Measurements from ENCODE around the gene IL19.

IL19 gene

DNA sequence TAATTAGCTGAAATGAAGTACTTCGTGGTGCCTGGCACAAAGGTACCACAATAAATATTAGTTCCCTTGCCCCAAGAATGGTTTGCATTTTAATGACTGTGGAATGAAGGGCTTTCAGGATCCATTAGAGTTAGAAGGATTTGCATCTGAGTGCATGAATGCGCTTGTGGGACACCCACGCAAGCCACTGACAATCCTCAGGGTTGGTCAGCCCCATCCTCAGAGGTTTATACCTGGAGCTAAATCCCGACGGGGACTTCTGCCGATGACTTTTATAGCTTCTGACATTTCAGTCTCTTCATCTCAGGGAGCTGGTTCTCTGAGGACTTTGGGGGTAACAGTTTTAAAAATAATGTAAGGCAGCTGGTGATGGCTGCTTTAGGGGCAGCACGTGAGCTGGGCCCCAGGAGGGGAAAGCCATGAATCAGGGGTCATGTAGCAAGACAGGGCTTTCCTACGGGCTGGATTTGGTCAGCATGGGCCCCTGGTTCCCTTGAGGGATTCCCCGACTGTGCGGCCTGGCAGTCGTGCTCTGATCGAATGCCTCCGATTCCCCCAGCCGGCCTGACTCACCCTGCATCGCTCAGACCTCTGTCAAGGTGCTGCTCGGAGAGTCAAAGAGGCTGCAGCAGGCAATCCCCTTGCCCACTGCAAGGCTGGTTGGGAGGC is 22.5 kb downstream of the IL19 start:
- Histone ChIP-seq H3K9me3 (ENCODE audit: control insufficient read depth, insufficient read depth, low read depth, low read length) (no peaks in the 10 kb centered on the region), H3K36me3 (ENCODE audit: control insufficient read depth, insufficient read depth, low read length) (no peaks in the 10 kb centered on the region), H3K4me1 (ENCODE audit: control insufficient read depth, insufficient read depth, low read length) (no peaks in the 10 kb centered on the region), H3K27ac (ENCODE audit: low read depth, low read length) (no peak overlapping the region), H3K27me3 (ENCODE audit: control insufficient read depth, insufficient read depth, low read length) (no peaks in the 10 kb centered on the region), H3K4me3 (ENCODE audit: low read depth, low read length) (no peak overlapping the region), H3K9ac (ENCODE audit: low read length) (no peak overlapping the region)

DNA sequence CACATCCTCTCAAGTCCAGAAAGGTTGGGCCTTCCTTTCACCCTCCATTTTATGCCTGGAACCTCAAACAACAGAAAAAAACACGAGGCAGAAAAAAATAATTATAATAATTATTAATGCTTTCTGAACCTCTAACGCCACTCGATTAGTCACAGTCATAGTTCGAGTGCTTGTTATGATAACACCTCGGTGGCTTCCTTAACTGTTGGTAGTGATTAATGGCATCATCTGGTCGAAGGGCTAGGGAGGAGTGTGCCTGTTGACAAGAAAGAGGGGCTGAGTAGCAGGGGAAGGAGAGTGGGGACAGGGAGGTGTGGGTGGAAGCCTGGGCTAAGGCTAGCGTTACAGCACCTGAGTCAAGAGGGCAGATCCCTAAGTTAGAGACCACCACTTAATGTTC is 23.0 kb downstream of the IL19 start:
- H3K9me3 ChIP-seq (ENCODE audit: control insufficient read depth, insufficient read depth, low read depth, low read length): no peaks in the 10 kb centered on the region
- no peaks in the 10 kb centered on the region for H3K36me3 ChIP-seq (ENCODE audit: control insufficient read depth, insufficient read depth, low read length)
- no peak overlapping the region for H3K9ac ChIP-seq (ENCODE audit: low read length)
- no peak overlapping the region for H3K4me3 ChIP-seq (ENCODE audit: low read depth, low read length)
- H3K4me1 ChIP-seq (ENCODE audit: control insufficient read depth, insufficient read depth, low read length): no peaks in the 10 kb centered on the region
- H3K27me3 ChIP-seq (ENCODE audit: control insufficient read depth, insufficient read depth, low read length): no peaks in the 10 kb centered on the region
- H3K27ac ChIP-seq (ENCODE audit: low read depth, low read length): no peak overlapping the region

DNA sequence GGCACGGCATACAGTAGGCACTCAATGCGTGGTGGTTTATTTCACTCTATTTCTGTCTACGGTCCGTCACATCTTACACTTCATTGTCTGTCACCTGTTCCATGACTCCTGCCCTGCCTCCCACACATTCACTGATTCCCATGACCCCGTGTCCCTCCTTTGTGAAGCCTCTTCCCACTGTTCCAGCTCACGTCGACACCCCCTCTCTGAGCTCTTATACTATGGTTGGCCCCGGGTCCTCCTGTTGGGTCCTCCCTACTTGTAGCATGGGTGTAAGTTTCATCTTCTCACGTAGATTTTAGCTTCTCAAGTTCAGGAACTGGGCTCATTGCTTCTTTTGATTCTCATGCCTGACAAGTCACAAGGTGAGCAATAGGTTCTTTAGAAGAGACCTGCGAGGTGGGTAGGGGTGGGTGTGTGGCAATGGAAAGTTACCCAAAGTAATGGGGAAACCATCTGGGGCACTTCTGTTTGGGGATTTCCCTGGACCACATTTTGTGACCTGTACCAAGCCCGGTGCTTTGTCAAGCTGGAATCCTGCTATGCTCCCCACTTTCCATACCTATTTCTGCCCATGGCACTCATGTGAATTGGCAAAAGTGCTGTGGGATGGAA is 23.8 kb downstream of the IL19 start:
- Histone ChIP-seq H3K36me3 (ENCODE audit: control insufficient read depth, insufficient read depth, low read length) (no peaks in the 10 kb centered on the region), H3K27ac (ENCODE audit: low read depth, low read length) (no peak overlapping the region), H3K9ac (ENCODE audit: low read length) (no peak overlapping the region), H3K27me3 (ENCODE audit: control insufficient read depth, insufficient read depth, low read length) (no peaks in the 10 kb centered on the region), H3K4me3 (ENCODE audit: low read depth, low read length) (no peak overlapping the region), H3K9me3 (ENCODE audit: control insufficient read depth, insufficient read depth, low read depth, low read length) (no peaks in the 10 kb centered on the region), H3K4me1 (ENCODE audit: control insufficient read depth, insufficient read depth, low read length) (no peaks in the 10 kb centered on the region)

GRCh38 chr1:206796116-206796515 is 25.5 kb downstream of the IL19 start:
- no peaks in the 10 kb centered on the region for H3K36me3 ChIP-seq (ENCODE audit: control insufficient read depth, insufficient read depth, low read length)
- H3K27ac ChIP-seq (ENCODE audit: low read depth, low read length): no peak overlapping the region
- H3K27me3 ChIP-seq (ENCODE audit: control insufficient read depth, insufficient read depth, low read length): no peaks in the 10 kb centered on the region
- H3K4me1 ChIP-seq (ENCODE audit: control insufficient read depth, insufficient read depth, low read length): no peaks in the 10 kb centered on the region
- no peak overlapping the region for H3K4me3 ChIP-seq (ENCODE audit: low read depth, low read length)
- no peaks in the 10 kb centered on the region for H3K9me3 ChIP-seq (ENCODE audit: control insufficient read depth, insufficient read depth, low read depth, low read length)
- no peak overlapping the region for H3K9ac ChIP-seq (ENCODE audit: low read length)

DNA sequence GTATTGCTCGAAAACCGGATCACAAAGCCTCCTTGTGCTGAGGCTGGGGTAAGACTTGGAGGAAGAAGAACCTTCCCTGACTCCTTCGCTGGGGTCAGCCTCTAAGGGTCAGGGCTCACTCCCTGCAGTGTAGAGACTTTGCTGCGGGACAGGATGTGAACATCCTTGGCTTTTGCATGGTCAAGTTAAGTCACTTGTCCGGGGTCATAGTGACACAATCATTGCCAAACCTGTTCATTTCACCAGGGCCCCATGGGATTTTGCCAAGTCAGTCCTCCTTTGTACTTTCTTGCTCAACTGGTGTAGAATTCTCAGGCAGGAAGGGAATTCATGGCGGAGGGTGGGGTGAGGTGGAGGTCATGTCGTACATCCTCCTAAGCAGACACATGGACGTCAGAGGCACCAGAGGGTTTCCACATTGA is 26.4 kb downstream of the IL19 start:
- Histone ChIP-seq H3K4me3 (ENCODE audit: low read depth, low read length) (no peak overlapping the region), H3K27me3 (ENCODE audit: control insufficient read depth, insufficient read depth, low read length) (no peaks in the 10 kb centered on the region), H3K27ac (ENCODE audit: low read depth, low read length) (no peak overlapping the region), H3K9me3 (ENCODE audit: control insufficient read depth, insufficient read depth, low read depth, low read length) (no peaks in the 10 kb centered on the region), H3K4me1 (ENCODE audit: control insufficient read depth, insufficient read depth, low read length) (no peaks in the 10 kb centered on the region), H3K36me3 (ENCODE audit: control insufficient read depth, insufficient read depth, low read length) (no peaks in the 10 kb centered on the region), H3K9ac (ENCODE audit: low read length) (no peak overlapping the region)

GRCh38 chr1:206797534-206798383 is 27.2 kb downstream of the IL19 start:
- Histone ChIP-seq H3K9ac (ENCODE audit: low read length) (no peak overlapping the region), H3K9me3 (ENCODE audit: control insufficient read depth, insufficient read depth, low read depth, low read length) (no peaks in the 10 kb centered on the region), H3K4me3 (ENCODE audit: low read depth, low read length) (no peak overlapping the region), H3K36me3 (ENCODE audit: control insufficient read depth, insufficient read depth, low read length) (no peaks in the 10 kb centered on the region), H3K27ac (ENCODE audit: low read depth, low read length) (no peak overlapping the region), H3K4me1 (ENCODE audit: control insufficient read depth, insufficient read depth, low read length) (no peaks in the 10 kb centered on the region), H3K27me3 (ENCODE audit: control insufficient read depth, insufficient read depth, low read length) (no peaks in the 10 kb centered on the region)

GRCh38 chr1:206798384-206798996 is 27.9 kb downstream of the IL19 start:
- Histone ChIP-seq H3K27me3 (ENCODE audit: control insufficient read depth, insufficient read depth, low read length) (no peaks in the 10 kb centered on the region), H3K9ac (ENCODE audit: low read length) (no peak overlapping the region), H3K27ac (ENCODE audit: low read depth, low read length) (no peak overlapping the region), H3K4me1 (ENCODE audit: control insufficient read depth, insufficient read depth, low read length) (no peaks in the 10 kb centered on the region), H3K4me3 (ENCODE audit: low read depth, low read length) (no peak overlapping the region), H3K36me3 (ENCODE audit: control insufficient read depth, insufficient read depth, low read length) (no peaks in the 10 kb centered on the region), H3K9me3 (ENCODE audit: control insufficient read depth, insufficient read depth, low read depth, low read length) (no peaks in the 10 kb centered on the region)

GRCh38 chr1:206799311-206799710 is 28.7 kb downstream of the IL19 start:
- no peak overlapping the region for H3K4me3 ChIP-seq (ENCODE audit: low read depth, low read length)
- no peak overlapping the region for H3K27ac ChIP-seq (ENCODE audit: low read depth, low read length)
- H3K36me3 ChIP-seq (ENCODE audit: control insufficient read depth, insufficient read depth, low read length): no peaks in the 10 kb centered on the region
- peaks cover 2% of the 10 kb centered on the region; the same call in 1 of the 2 replicates for H3K27me3 ChIP-seq (ENCODE audit: control insufficient read depth, insufficient read depth, low read length)
- H3K4me1 ChIP-seq (ENCODE audit: control insufficient read depth, insufficient read depth, low read length): no peaks in the 10 kb centered on the region
- no peak overlapping the region for H3K9ac ChIP-seq (ENCODE audit: low read length)
- H3K9me3 ChIP-seq (ENCODE audit: control insufficient read depth, insufficient read depth, low read depth, low read length): no peaks in the 10 kb centered on the region

- Histone ChIP-seq H3K4me1 (ENCODE audit: control insufficient read depth, insufficient read depth, low read length) (no peaks in the 10 kb centered on the region), H3K36me3 (ENCODE audit: control insufficient read depth, insufficient read depth, low read length) (no peaks in the 10 kb centered on the region), H3K4me3 (ENCODE audit: low read depth, low read length) (no peak overlapping the region), H3K27me3 (ENCODE audit: control insufficient read depth, insufficient read depth, low read length) (peaks cover 4% of the 10 kb centered on the region; the same call in 1 of the 2 replicates), H3K9ac (ENCODE audit: low read length) (no peak overlapping the region), H3K9me3 (ENCODE audit: control insufficient read depth, insufficient read depth, low read depth, low read length) (no peaks in the 10 kb centered on the region), H3K27ac (ENCODE audit: low read depth, low read length) (no peak overlapping the region)
Observed at GRCh38 chr1:206800411-206800810, 29.8 kb downstream of the IL19 start.

- Histone ChIP-seq H3K36me3 (ENCODE audit: control insufficient read depth, insufficient read depth, low read length) (no peaks in the 10 kb centered on the region), H3K27me3 (ENCODE audit: control insufficient read depth, insufficient read depth, low read length) (peaks cover 4% of the 10 kb centered on the region; the same call in 1 of the 2 replicates), H3K9ac (ENCODE audit: low read length) (no peak overlapping the region), H3K4me1 (ENCODE audit: control insufficient read depth, insufficient read depth, low read length) (no peaks in the 10 kb centered on the region), H3K4me3 (ENCODE audit: low read depth, low read length) (no peak overlapping the region), H3K27ac (ENCODE audit: low read depth, low read length) (no peak overlapping the region), H3K9me3 (ENCODE audit: control insufficient read depth, insufficient read depth, low read depth, low read length) (no peaks in the 10 kb centered on the region)
Observed at GRCh38 chr1:206800891-206801290, 30.3 kb downstream of the IL19 start.

DNA sequence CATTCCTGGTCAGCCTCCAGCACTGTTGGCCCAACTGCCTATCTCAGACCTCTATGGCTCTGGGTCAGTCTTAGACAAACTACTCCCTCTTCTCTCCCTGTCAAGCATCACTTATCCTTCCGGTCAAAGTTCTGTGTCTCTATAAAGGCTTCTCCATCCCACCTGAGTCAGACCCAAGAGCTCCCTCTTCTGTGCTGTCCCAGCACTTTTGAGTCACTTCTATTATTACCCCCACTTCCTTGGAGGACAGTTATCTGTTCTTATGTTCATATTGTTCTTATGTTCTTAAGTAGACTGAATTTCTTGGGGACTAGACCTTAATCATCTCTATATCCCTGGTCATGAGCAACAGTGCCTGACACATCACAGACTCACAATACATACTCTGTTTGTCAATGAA is 30.9 kb downstream of the IL19 start:
- H3K36me3 ChIP-seq (ENCODE audit: control insufficient read depth, insufficient read depth, low read length): no peaks in the 10 kb centered on the region
- no peak overlapping the region for H3K9ac ChIP-seq (ENCODE audit: low read length)
- H3K27me3 ChIP-seq (ENCODE audit: control insufficient read depth, insufficient read depth, low read length): peaks cover 4% of the 10 kb centered on the region; the same call in 1 of the 2 replicates
- no peaks in the 10 kb centered on the region for H3K9me3 ChIP-seq (ENCODE audit: control insufficient read depth, insufficient read depth, low read depth, low read length)
- H3K4me3 ChIP-seq (ENCODE audit: low read depth, low read length): no peak overlapping the region
- no peaks in the 10 kb centered on the region for H3K4me1 ChIP-seq (ENCODE audit: control insufficient read depth, insufficient read depth, low read length)
- no peak overlapping the region for H3K27ac ChIP-seq (ENCODE audit: low read depth, low read length)

All from HUES6 (cell line).